ENCODE data around the gene GSTM2.

The GSTM2 gene

GRCh38 chr1:109630898-109631512 lies 36.9 kb upstream of the GSTM2 start:
- H3K27me3 ChIP-seq (ENCODE audit: insufficient read depth, low read length) = no peaks in the 10 kb centered on the region
- peaks cover 3% of the 10 kb centered on the region for H3K79me2 ChIP-seq (ENCODE audit: control insufficient read depth, insufficient read depth, low read length, unreplicated experiment)
- no peak overlapping the region for H3K27ac ChIP-seq (ENCODE audit: low read depth, low read length)
- H3K36me3 ChIP-seq (ENCODE audit: insufficient read depth, low read length) = peaks cover 5% of the 10 kb centered on the region; the same call in 1 of the 2 replicates
- H3K4me3 ChIP-seq (ENCODE audit: low read depth, low read length) = no peak overlapping the region
- no peak overlapping the region for H2AFZ ChIP-seq (ENCODE audit: low read length, unreplicated experiment)
- peaks cover 6% of the 10 kb centered on the region for H3K4me1 ChIP-seq (ENCODE audit: control insufficient read depth, insufficient read depth, low read length, unreplicated experiment)

- Histone ChIP-seq H2AFZ (ENCODE audit: low read length, unreplicated experiment) (no peak overlapping the region), H3K4me3 (ENCODE audit: low read depth, low read length) (no peak overlapping the region), H3K79me2 (ENCODE audit: control insufficient read depth, insufficient read depth, low read length, unreplicated experiment) (no peaks in the 10 kb centered on the region), H3K36me3 (ENCODE audit: insufficient read depth, low read length) (peaks cover 5% of the 10 kb centered on the region; the same call in 1 of the 2 replicates), H3K27ac (ENCODE audit: low read depth, low read length) (no peak overlapping the region), H3K27me3 (ENCODE audit: insufficient read depth, low read length) (no peaks in the 10 kb centered on the region), H3K4me1 (ENCODE audit: control insufficient read depth, insufficient read depth, low read length, unreplicated experiment) (peaks cover 14% of the 10 kb centered on the region)
Observed at GRCh38 chr1:109631513-109632505, 36.0 kb upstream of the GSTM2 start.

GRCh38 chr1:109632671-109633346 lies 35.0 kb upstream of the GSTM2 start:
- no peak overlapping the region for H3K27ac ChIP-seq (ENCODE audit: low read depth, low read length)
- peaks cover 16% of the 10 kb centered on the region for H3K4me1 ChIP-seq (ENCODE audit: control insufficient read depth, insufficient read depth, low read length, unreplicated experiment)
- H3K4me3 ChIP-seq (ENCODE audit: low read depth, low read length) = no peak overlapping the region
- H2AFZ ChIP-seq (ENCODE audit: low read length, unreplicated experiment) = no peak overlapping the region
- H3K79me2 ChIP-seq (ENCODE audit: control insufficient read depth, insufficient read depth, low read length, unreplicated experiment) = no peaks in the 10 kb centered on the region
- peaks cover 2% of the 10 kb centered on the region; the same call in 1 of the 2 replicates for H3K36me3 ChIP-seq (ENCODE audit: insufficient read depth, low read length)
- H3K27me3 ChIP-seq (ENCODE audit: insufficient read depth, low read length) = no peaks in the 10 kb centered on the region

- Histone ChIP-seq H3K27me3 (ENCODE audit: insufficient read depth, low read length) (no peaks in the 10 kb centered on the region), H3K27ac (ENCODE audit: low read depth, low read length) (no peak overlapping the region), H2AFZ (ENCODE audit: low read length, unreplicated experiment) (no peak overlapping the region), H3K4me1 (ENCODE audit: control insufficient read depth, insufficient read depth, low read length, unreplicated experiment) (peaks cover 16% of the 10 kb centered on the region), H3K4me3 (ENCODE audit: low read depth, low read length) (no peak overlapping the region), H3K79me2 (ENCODE audit: control insufficient read depth, insufficient read depth, low read length, unreplicated experiment) (no peaks in the 10 kb centered on the region), H3K36me3 (ENCODE audit: insufficient read depth, low read length) (no peaks in the 10 kb centered on the region; the same call in 1 of the 2 replicates)
Observed at GRCh38 chr1:109634292-109634691, 33.6 kb upstream of the GSTM2 start.

GRCh38 chr1:109634771-109635750 lies 32.8 kb upstream of the GSTM2 start:
- Histone ChIP-seq H3K36me3 (ENCODE audit: insufficient read depth, low read length) (no peaks in the 10 kb centered on the region; the same call in 1 of the 2 replicates), H3K79me2 (ENCODE audit: control insufficient read depth, insufficient read depth, low read length, unreplicated experiment) (no peaks in the 10 kb centered on the region), H3K4me3 (ENCODE audit: low read depth, low read length) (no peak overlapping the region), H2AFZ (ENCODE audit: low read length, unreplicated experiment) (no peak overlapping the region), H3K4me1 (ENCODE audit: control insufficient read depth, insufficient read depth, low read length, unreplicated experiment) (peaks cover 16% of the 10 kb centered on the region), H3K27ac (ENCODE audit: low read depth, low read length) (no peak overlapping the region), H3K27me3 (ENCODE audit: insufficient read depth, low read length) (no peaks in the 10 kb centered on the region)

- Histone ChIP-seq H3K27me3 (ENCODE audit: insufficient read depth, low read length) (no peaks in the 10 kb centered on the region), H3K27ac (ENCODE audit: low read depth, low read length) (no peak overlapping the region), H3K4me3 (ENCODE audit: low read depth, low read length) (no peak overlapping the region), H3K79me2 (ENCODE audit: control insufficient read depth, insufficient read depth, low read length, unreplicated experiment) (no peaks in the 10 kb centered on the region), H3K36me3 (ENCODE audit: insufficient read depth, low read length) (no peaks in the 10 kb centered on the region; the same call in 1 of the 2 replicates), H3K4me1 (ENCODE audit: control insufficient read depth, insufficient read depth, low read length, unreplicated experiment) (peaks cover 16% of the 10 kb centered on the region), H2AFZ (ENCODE audit: low read length, unreplicated experiment) (no peak overlapping the region)
Observed at GRCh38 chr1:109635862-109636200, 32.0 kb upstream of the GSTM2 start.

- no peaks in the 10 kb centered on the region for H3K36me3 ChIP-seq (ENCODE audit: insufficient read depth, low read length)
- H3K27ac ChIP-seq (ENCODE audit: low read depth, low read length) = no peak overlapping the region
- no peaks in the 10 kb centered on the region for H3K79me2 ChIP-seq (ENCODE audit: control insufficient read depth, insufficient read depth, low read length, unreplicated experiment)
- H3K4me1 ChIP-seq (ENCODE audit: control insufficient read depth, insufficient read depth, low read length, unreplicated experiment) = peaks cover 16% of the 10 kb centered on the region
- no peak overlapping the region for H3K4me3 ChIP-seq (ENCODE audit: low read depth, low read length)
- H2AFZ ChIP-seq (ENCODE audit: low read length, unreplicated experiment) = no peak overlapping the region
- no peaks in the 10 kb centered on the region for H3K27me3 ChIP-seq (ENCODE audit: insufficient read depth, low read length)
Observed at GRCh38 chr1:109636201-109636952, 31.5 kb upstream of the GSTM2 start.

GRCh38 chr1:109637446-109637845 lies 30.4 kb upstream of the GSTM2 start:
- Histone ChIP-seq H3K4me1 (ENCODE audit: control insufficient read depth, insufficient read depth, low read length, unreplicated experiment) (peaks cover 16% of the 10 kb centered on the region), H2AFZ (ENCODE audit: low read length, unreplicated experiment) (no peak overlapping the region), H3K36me3 (ENCODE audit: insufficient read depth, low read length) (no peaks in the 10 kb centered on the region), H3K79me2 (ENCODE audit: control insufficient read depth, insufficient read depth, low read length, unreplicated experiment) (no peaks in the 10 kb centered on the region), H3K4me3 (ENCODE audit: low read depth, low read length) (no peak overlapping the region), H3K27me3 (ENCODE audit: insufficient read depth, low read length) (no peaks in the 10 kb centered on the region), H3K27ac (ENCODE audit: low read depth, low read length) (no peak overlapping the region)

GRCh38 chr1:109639063-109639840 lies 28.6 kb upstream of the GSTM2 start:
- Histone ChIP-seq H3K36me3 (ENCODE audit: insufficient read depth, low read length) (no peaks in the 10 kb centered on the region), H3K4me1 (ENCODE audit: control insufficient read depth, insufficient read depth, low read length, unreplicated experiment) (peaks cover 20% of the 10 kb centered on the region), H3K27me3 (ENCODE audit: insufficient read depth, low read length) (no peaks in the 10 kb centered on the region), H2AFZ (ENCODE audit: low read length, unreplicated experiment) (no peak overlapping the region), H3K27ac (ENCODE audit: low read depth, low read length) (no peak overlapping the region), H3K79me2 (ENCODE audit: control insufficient read depth, insufficient read depth, low read length, unreplicated experiment) (no peaks in the 10 kb centered on the region), H3K4me3 (ENCODE audit: low read depth, low read length) (no peak overlapping the region)
